HepG2 (cell line): ENCODE measurements around the gene ZNF324B. TPM values are rescaled to one million over a fixed set of nuclear protein-coding genes. Genes with fewer than 3 reads are reported as not detected.
A peak's percentile ranks its signal among the peaks of the same experiment; 100 is the strongest.

Source experiments
- CENPX ChIP-seq: sonication (generic); formaldehyde crosslinking; IDR thresholded peaks from 2 replicates; pipeline ENCODE4 v1.9.0; 2021; ENCODE audit warnings: mild to moderate bottlenecking, missing genetic modification reagents, moderate library complexity
- ELF3 ChIP-seq: IDR thresholded peaks from 2 replicates; pipeline ENCODE4 v1.6.1; 2016; ENCODE audit warnings: missing genetic modification reagents, missing compliant biosample characterization
- FLYWCH1 ChIP-seq: sonication (generic); formaldehyde crosslinking; IDR thresholded peaks from 2 replicates; pipeline ENCODE4 v1.8.1; 2023; ENCODE audit warnings: mild to moderate bottlenecking, missing genetic modification reagents
- FOXC1 ChIP-seq: sonication (generic); formaldehyde crosslinking; IDR thresholded peaks from 2 replicates; pipeline ENCODE4 v1.8.0; 2022; ENCODE audit warnings: mild to moderate bottlenecking, missing genetic modification reagents, borderline replicate concordance
- FOXO1 ChIP-seq: sonication (generic); formaldehyde crosslinking; IDR thresholded peaks from 2 replicates; pipeline ENCODE4 v1.4.0; 2020; ENCODE audit warnings: missing genetic modification reagents
- MAX ChIP-seq: IDR thresholded peaks from 2 replicates; pipeline ENCODE4 v1.6.1; 2012; ENCODE audit warnings: inconsistent platforms
- MXD4 ChIP-seq: IDR thresholded peaks from 2 replicates; pipeline ENCODE4 v1.6.1; 2016; ENCODE audit warnings: mild to moderate bottlenecking, missing biosample characterization, missing genetic modification reagents
- NFIC ChIP-seq: IDR thresholded peaks from 2 replicates; pipeline ENCODE4 v1.6.1; 2012; ENCODE audit warnings: mild to moderate bottlenecking, low read length, inconsistent platforms
- NFYC ChIP-seq: IDR thresholded peaks from 2 replicates; pipeline ENCODE4 v1.6.1; 2016; ENCODE audit warnings: missing genetic modification reagents, missing compliant biosample characterization
- RARA ChIP-seq: IDR thresholded peaks from 2 replicates; pipeline ENCODE4 v1.6.1; 2016; ENCODE audit warnings: missing genetic modification reagents, missing compliant biosample characterization
- SIN3A ChIP-seq: IDR thresholded peaks from 2 replicates; pipeline ENCODE4 v1.6.1; 2011; ENCODE audit warnings: low read depth, mild to moderate bottlenecking, control low read depth, low read length, borderline replicate concordance
- SOX13 ChIP-seq, 3 experiments: fragments of 450-650 bp in 1 of 3; sonication (generic) in 1 of 3; formaldehyde crosslinking in 1 of 3; IDR thresholded peaks in 2 of 3; conservative IDR thresholded peaks in 1 of 3; 2 replicates each; pipeline versions ENCODE4 v1.5.0 to v1.6.1; 2016 to 2020; ENCODE audit warnings: antibody characterized with exemption in 1 of 3, mild to moderate bottlenecking in 1 of 3, missing compliant biosample characterization in 1 of 3, missing genetic modification reagents in 1 of 3, moderate library complexity in 1 of 3
- YY1 ChIP-seq: IDR thresholded peaks from 2 replicates; pipeline ENCODE4 v1.6.1; 2011; ENCODE audit warnings: low read length, low read depth, moderate library complexity, mild to moderate bottlenecking; ENCODE audit not compliant: insufficient read depth, insufficient replicate concordance
- ZNF138 ChIP-seq: sonication (generic); formaldehyde crosslinking; IDR thresholded peaks from 2 replicates; pipeline ENCODE4 v1.5.0; 2020; ENCODE audit warnings: mild to moderate bottlenecking, low read depth, missing genetic modification reagents
- ZNF142 ChIP-seq: sonication (generic); formaldehyde crosslinking; IDR thresholded peaks from 2 replicates; pipeline ENCODE4 v1.4.0; 2020; ENCODE audit warnings: missing genetic modification reagents
- ZNF143 ChIP-seq: sonication (generic); formaldehyde crosslinking; IDR thresholded peaks from 2 replicates; pipeline ENCODE4 v1.4.0; 2020; ENCODE audit warnings: missing genetic modification reagents
- ZNF562 ChIP-seq: sonication (generic); formaldehyde crosslinking; IDR thresholded peaks from 2 replicates; pipeline ENCODE4 v1.8.0; 2022; ENCODE audit warnings: missing genetic modification reagents, borderline replicate concordance
- ZNF574 ChIP-seq: sonication (generic); formaldehyde crosslinking; IDR thresholded peaks from 2 replicates; pipeline ENCODE4 v1.4.0; 2020; ENCODE audit warnings: missing genetic modification reagents
- ZNF782 ChIP-seq: sonication (generic); formaldehyde crosslinking; IDR thresholded peaks from 2 replicates; pipeline ENCODE4 v1.4.0; 2020; ENCODE audit warnings: missing genetic modification reagents, mild to moderate bottlenecking, borderline replicate concordance
- ZSCAN21 ChIP-seq: sonication (generic); formaldehyde crosslinking; IDR thresholded peaks from 2 replicates; pipeline ENCODE4 v1.8.0; 2022; ENCODE audit warnings: mild to moderate bottlenecking, missing genetic modification reagents, moderate library complexity, borderline replicate concordance
- polyA plus RNA-seq, 8 experiments: library from polyadenylated mRNA; depleted of rRNA in 3 of 8; stranded (reverse) in 7 of 8; unstranded in 1 of 8; fragments of >200 nt; fragmentation: Illumina TruSeq in 4 of 8; extraction: Trizol in 4 of 8; gene quantifications; 2 replicates each; pipeline versions ENCODE4 v1.2.1 to v1.2.3, GENCODE V29; 2011 to 2016; ENCODE audit warnings: low read depth in 4 of 8, missing spikeins in 1 of 8, mixed read lengths in 1 of 8; ENCODE audit not compliant: insufficient read depth in 1 of 8
- total RNA-seq, 5 experiments: library from RNA; depleted of rRNA; stranded (reverse); fragments of >200 nt; fragmentation: Illumina TruSeq; extraction: Trizol; gene quantifications; 2 replicates each; pipeline ENCODE4 v1.2.3, GENCODE V29; 2016; ENCODE audit warnings: low read depth in 1 of 5

The ZNF324B gene
- total and polyA plus RNA-seq, 2 of the 13 experiments (the other 11 are each of a cell fraction or from before 2014, with no cell fraction given) = 0.53 to 3.0 TPM

GRCh38 chr19:58408152-58409009 lies 43.0 kb upstream of the ZNF324B start, which contains the start of gene ZNF584 (continued):
- TF ChIP-seq ZNF574 (peak; percentile 88), ZNF138 (CRISPR knock-in tag) (no peak; the same call in 1 of the 2 replicates), ELF3 (CRISPR knock-in tag) (peak; percentile 46), ZNF142 (CRISPR knock-in tag) (no peak), FOXC1 (0 out of 2 replicates have a peak, but pooled peaks have one; percentile 43), SIN3A (peak; percentile 93), ZNF143 (CRISPR knock-in tag) (peak; percentile 97), MXD4 (CRISPR knock-in tag) (peak; percentile 65; the same call in 1 of the 2 replicates), NFYC (peak; percentile 95), FLYWCH1 (CRISPR knock-in tag) (0 out of 2 replicates have a peak, but pooled peaks have one; percentile 55), ZNF562 (no peak), FOXO1 (0 out of 2 replicates have a peak, but pooled peaks have one; percentile 4), YY1 (peak; percentile 80), CENPX (CRISPR knock-in tag) (no peak), SOX13 (IDR thresholded peaks at IDR 0.05) (no peak), SOX13 (CRISPR knock-in tag; conservative IDR thresholded peaks at IDR 0.05 in 1 of 2, IDR thresholded peaks at IDR 0.05 in 1 of 2) (no peak; a peak in 1 of 4 replicates), RARA (no peak), ZSCAN21 (CRISPR knock-in tag) (peak; percentile 28; the same call in 1 of the 2 replicates), NFIC (no peak), MAX (peak; percentile 64), ZNF782 (peak; percentile 85; the same call in 1 of the 2 replicates)
